Heart right ventricle (tissue), 16 donors: Measurements from ENCODE around the gene FCF1. TPM values are rescaled to one million over a fixed set of nuclear protein-coding genes. Genes with fewer than 3 reads are reported as not detected.
A peak's percentile ranks its signal among the peaks of the same experiment; 100 is the strongest.
"Not testable (repeated sequence)": the region's sequence is repeated elsewhere in the genome, so short reads cannot be mapped to it uniquely, and the experiment has no call there.

ENCODE experiments used
- ATAC-seq, 8 donors: fragments of 200-7000 bp; cut with Tn5 transposase; one replicate each; pipeline ENCODE4 v1.9.1; 2020; ENCODE audit warnings: mild to moderate bottlenecking in 8 of 8, moderate library complexity in 8 of 8, moderate number of reproducible peaks in 1 of 8
- DNase-seq, 2 donors: peaks; one replicate each; pipeline ENCODE4 v3.0.0-alpha.2; 2020
- H3K27ac ChIP-seq, 10 donors: fragments of 200-600 bp; sonication (generic) in 2 of 10; one replicate each; pipeline versions ENCODE4 v1.5.0 to v1.8.0; 2020 to 2022; ENCODE audit warnings: mild to moderate bottlenecking in 3 of 10
- H3K27me3 ChIP-seq, 7 donors: fragments of 200-600 bp; one replicate each; pipeline ENCODE4 v1.8.0; 2021 to 2022; ENCODE audit warnings: mild to moderate bottlenecking in 2 of 7
- H3K36me3 ChIP-seq, 9 donors: fragments of 200-600 bp; sonication (generic) in 1 of 9; one replicate each; pipeline versions ENCODE4 v1.5.0 to v1.8.0; 2020 to 2022; ENCODE audit warnings: mild to moderate bottlenecking in 2 of 9
- H3K4me1 ChIP-seq, 9 donors: fragments of 200-600 bp; sonication (generic) in 1 of 9; one replicate each; pipeline versions ENCODE4 v1.5.0 to v1.8.0; 2020 to 2022; ENCODE audit warnings: mild to moderate bottlenecking in 4 of 9
- H3K4me3 ChIP-seq, 10 donors: fragments of 200-600 bp; sonication (generic) in 2 of 10; one replicate each; pipeline versions ENCODE4 v1.5.0 to v1.8.0; 2020 to 2022; ENCODE audit warnings: mild to moderate bottlenecking in 7 of 10, moderate library complexity in 2 of 10
- H3K9me3 ChIP-seq, 11 donors: fragments of 200-600 bp in 10 of 11; sonication (generic) in 2 of 11; one replicate each; pipeline versions ENCODE4 v1.5.0 to v1.8.0; 2013 to 2022; ENCODE audit warnings: mild to moderate bottlenecking in 2 of 11, control low read depth in 1 of 11, moderate library complexity in 1 of 11
- CTCF ChIP-seq, 9 donors: fragments of 200-600 bp; sonication (generic) in 2 of 9; IDR thresholded peaks; one replicate each; pipeline versions ENCODE4 v1.5.0 to v1.8.0; 2021 to 2022; ENCODE audit warnings: antibody characterized with exemption in 9 of 9, mild to moderate bottlenecking in 5 of 9, moderate library complexity in 1 of 9
- WGBS, 2 donors: extraction: QIAGEN DNeasy Blood & Tissue Kit; methylation state at CpG; one replicate each; pipeline ENCODE4 v1.1.7; 2013; ENCODE audit warnings: inconsistent platforms in 1 of 2; 5-methylcytosine and 5-hydroxymethylcytosine counted together
- intact Hi-C, 10 donors: fragments of 100-400 bp; cut with DNase I; formaldehyde crosslinking; loops; one replicate each; pipeline versions ENCODE4 v1.11.1 to v1.14.2; 2022
- polyA plus RNA-seq, 2 donors: library from polyadenylated mRNA; stranded (reverse); fragments of 200-250 nt; gene quantifications; one replicate each; pipeline ENCODE4 v1.2.3, GENCODE V29; 2013
- total RNA-seq, 10 donors: library from RNA; stranded (reverse); fragmentation: NEBNext Ultra II Directional in 3 of 10; extraction: Animal tissue kit (Norgen Biotek cat#: 25700) in 3 of 10; gene quantifications; one replicate each; pipeline versions ENCODE4 v1.2.1 to v1.2.4, GENCODE V29; 2021 to 2023
- donor health status: Arrhythmogenic right ventricular cardiomyopathy.
- donor health status: ischemic (EF 13 %, LVEDD 7.1; RV severe dilation, severe dysfunction).
- donor health status: healthy with polysubstance abuse.
- donor health status: DM: no; HTN: yes; CAD: no.
- donor health status: DM: no; HTN: no; CAD: no.
- donor health status: ischemic (EF 25% LVEDD 6.9; RV normal size, moderate dysfunction).
- donor health status: ischemic (EF 25% LVEDD 5.7; RV mildly dilated, moderate dysfunction).
- donor health status: healthy.
- donor health status: DM: yes; HTN: yes; CAD: no.
- donor health status: Ischemic cardiomyopathy.
- donor health status: ischemic (EF 35%, LVEDD 5.7; RV mildly dilated, moderate dysfunction).
- donor health status: nonischemic (EF 11% LVEDD 7.7; RV severe dilation, severe dysfunction).
- donor health status: DM: yes; HTN: yes; CAD: no.
- donor health status: PGD.
- donor health status: ischemic (EF 29% LVEDD 5.4; RV normal size, mild dysfunction).
- donor health status: nonischemic (EF 23%, LVEDD 6.1; RV moderate dilation, normal function).

Gene FCF1
- total and polyA plus RNA-seq, 12 donors = 3.4 to 45.5 (median 34.3) TPM

- intact Hi-C loops = no loop called here
- 56 to 72% methylated on average over 1 of the region's 1 CpG for whole genome bisulfite sequencing, 2 donors
- DNase-seq (no peak), ATAC-seq (no peak)
- no peak for TF ChIP-seq CTCF (IDR thresholded peaks at IDR 0.05)
- no peaks in the 10 kb centered on the region for H3K36me3 ChIP-seq
- H3K4me1 ChIP-seq = no peaks in the 10 kb centered on the region
- H3K27me3 ChIP-seq = no peaks in the 10 kb centered on the region
- H3K9me3 ChIP-seq = peaks cover 0 to 19% (median 5%) of the 10 kb centered on the region in 11 donors
- H3K27ac ChIP-seq = no peak overlapping the region
- H3K4me3 ChIP-seq = no peak overlapping the region
Measured at GRCh38 chr14:74756326-74756725, 43.4 kb downstream of the FCF1 start.

- H3K4me1 ChIP-seq, ATAC-seq, intact Hi-C loops, H3K4me3 ChIP-seq, H3K27ac ChIP-seq, H3K9me3 ChIP-seq, DNase-seq, H3K36me3 ChIP-seq, H3K27me3 ChIP-seq: not testable (repeated sequence)
- WGBS, 2 donors = 91 to 94% methylated on average over 5 of the region's 5 CpGs
Measured at GRCh38 chr14:74758505-74758904, 45.6 kb downstream of the FCF1 start.

- DNase-seq = peak; percentile 91 to 94
- no peaks in the 10 kb centered on the region for H3K9me3 ChIP-seq
- H3K4me1 ChIP-seq = peaks cover 0 to 50% (median 42%) of the 10 kb centered on the region in 9 donors
- H3K36me3 ChIP-seq = peaks cover 0 to 9% (median 0%) of the 10 kb centered on the region in 9 donors
- intact Hi-C loops = loop anchor here in 2 of 10 donors (2.0 to 5.0 kb wide), 3 partner anchors 50 to 461 kb away; partner anchors contain the start of genes AREL1 (in 2 of the 2), FCF1 (in 2 of the 2) and ABCD4 (in 1 of the 2)
- no peaks in the 10 kb centered on the region for H3K27me3 ChIP-seq
- 0% methylated on average over 72 to 76 of the region's 76 CpGs for WGBS, 2 donors
- peak; percentile 28 to 79 (median 53) for TF ChIP-seq CTCF (IDR thresholded peaks at IDR 0.05)
- H3K4me3 ChIP-seq = peak within 1 kb of the TSS; percentile 69 to 100 (median 92)
- ATAC-seq = peak; percentile 99
- H3K27ac ChIP-seq = peak within 1 kb of the TSS; percentile 73 to 98 (median 94)
Measured at GRCh38 chr14:74762917-74763802, 50.2 kb downstream of the FCF1 start, which contains the start of gene YLPM1. Gene YLPM1, plus strand, starts transcription at chr14:74763316. Its CDS starts 174 bp downstream, at chr14:74763490.

GRCh38 chr14:74763803-74764531 is 51.0 kb downstream of the FCF1 start:
- Histone ChIP-seq H3K9me3 (no peaks in the 10 kb centered on the region), H3K27me3 (no peaks in the 10 kb centered on the region), H3K4me1 (peaks cover 0 to 56% (median 46%) of the 10 kb centered on the region in 9 donors), H3K36me3 (peaks cover 0 to 9% (median 0%) of the 10 kb centered on the region in 9 donors), H3K27ac (peak overlapping the region in 9 of 10 donors; percentile 91 to 98 (median 95)), H3K4me3 (peak overlapping the region; percentile 69 to 100 (median 92))
- ATAC-seq = peak in 2 of 8 donors; percentile 9 to 55
- 0 to 1% methylated on average over 19 of the region's 19 CpGs for WGBS, 2 donors
- no peak for TF ChIP-seq CTCF (IDR thresholded peaks at IDR 0.05)
- peak in 1 of 2 donors; percentile 13 for DNase-seq
- intact Hi-C loops = loop anchor here in 2 of 10 donors (2.0 to 5.0 kb wide), 3 partner anchors 51 to 462 kb away; partner anchors contain the start of genes AREL1 (in 2 of the 2), FCF1 (in 2 of the 2) and ABCD4 (in 1 of the 2)
